ENCODE data around the gene QARS1.

QARS1 gene

GRCh38 chr3:49104427-49105291 lies at the start of gene QARS1:
QARS1 (minus strand) TSS chr3:49104757; CDS start chr3:49104733, 24 bp downstream.
- DNase-seq = peak; percentile 74

- no peak for DNase-seq
Observed at GRCh38 chr3:49153349-49153912, 48.9 kb upstream of the QARS1 start.

GRCh38 chr3:49151610-49152009 lies 47.1 kb upstream of the QARS1 start:
- no peak for DNase-seq

- no peak for DNase-seq
Observed at GRCh38 chr3:49148159-49148558, 43.6 kb upstream of the QARS1 start.

GRCh38 chr3:49140080-49140479 lies 35.5 kb upstream of the QARS1 start:
- DNase-seq = no peak

- no peak for DNase-seq
Observed at GRCh38 chr3:49135499-49135898, 30.9 kb upstream of the QARS1 start.

- no peak for DNase-seq
Observed at GRCh38 chr3:49134471-49135265, 30.1 kb upstream of the QARS1 start.

GRCh38 chr3:49133226-49133951 lies 28.8 kb upstream of the QARS1 start:
- peak; percentile 34 for DNase-seq

- no peak for DNase-seq
Observed at GRCh38 chr3:49132437-49133225, 28.1 kb upstream of the QARS1 start, which contains the start of gene LAMB2. LAMB2 (minus strand) TSS chr3:49133050; CDS start chr3:49132867, 183 bp downstream.

GRCh38 chr3:49132073-49132436 lies 27.5 kb upstream of the QARS1 start:
- no peak for DNase-seq

- DNase-seq = no peak
Observed at GRCh38 chr3:49131576-49131975, 27.0 kb upstream of the QARS1 start.

GRCh38 chr3:49131040-49131439 lies 26.5 kb upstream of the QARS1 start:
- no peak for DNase-seq

GRCh38 chr3:49124991-49125670 lies 20.6 kb upstream of the QARS1 start:
- no peak for DNase-seq

- DNase-seq = no peak
Observed at GRCh38 chr3:49124203-49124602, 19.6 kb upstream of the QARS1 start.

- no peak for DNase-seq
Observed at GRCh38 chr3:49123687-49124086, 19.1 kb upstream of the QARS1 start.

GRCh38 chr3:49122886-49123545 lies 18.5 kb upstream of the QARS1 start:
- DNase-seq = no peak

- no peak for DNase-seq
Observed at GRCh38 chr3:49122451-49122850, 17.9 kb upstream of the QARS1 start.

GRCh38 chr3:49122022-49122421 lies 17.5 kb upstream of the QARS1 start:
- no peak for DNase-seq

GRCh38 chr3:49121132-49121736 lies 16.7 kb upstream of the QARS1 start:
- no peak for DNase-seq

- peak; percentile 75 for DNase-seq
Observed at GRCh38 chr3:49120438-49121131, 16.0 kb upstream of the QARS1 start, which contains the start of gene USP19. USP19 (minus strand) TSS chr3:49120823; CDS start chr3:49119145, 1,678 bp downstream.
